Stimulated activated CD4-positive, alpha-beta T cell treated with anti-CD3 and anti-CD28 coated beads, Interleukin-12 subunit alpha, Interleukin-12 subunit beta, amount 100 ng/mL, for 48 hours (primary cell): ENCODE measurements around the gene PAX7.

Source experiments
- DNase-seq, 3 donors: peaks; one replicate each; pipeline ENCODE4 v3.0.0-alpha.2; 2020; ENCODE audit warnings: low read depth in 2 of 3, low spot score in 1 of 3

The PAX7 gene

DNA sequence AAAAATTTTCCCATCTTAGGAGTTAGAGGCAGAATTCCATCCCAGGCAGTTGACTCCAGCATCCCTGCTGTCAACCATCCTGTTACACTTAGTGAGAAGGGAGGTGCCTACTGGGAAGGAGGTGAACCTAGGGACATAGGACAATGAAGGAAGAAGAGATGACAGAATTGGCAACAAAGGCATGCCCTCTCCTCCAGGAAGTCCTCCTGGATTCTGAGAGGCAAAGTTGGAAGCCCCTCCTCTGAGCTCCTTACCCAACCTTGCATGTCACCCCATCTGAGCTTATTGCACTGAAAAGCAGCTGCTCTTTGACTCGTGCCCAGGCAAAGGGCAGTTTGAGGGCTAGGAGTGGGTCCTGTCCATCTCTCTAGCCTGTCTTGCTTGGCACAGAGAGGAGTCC, 66.9 kb downstream of the PAX7 start:
- DNase-seq: no peak

DNA sequence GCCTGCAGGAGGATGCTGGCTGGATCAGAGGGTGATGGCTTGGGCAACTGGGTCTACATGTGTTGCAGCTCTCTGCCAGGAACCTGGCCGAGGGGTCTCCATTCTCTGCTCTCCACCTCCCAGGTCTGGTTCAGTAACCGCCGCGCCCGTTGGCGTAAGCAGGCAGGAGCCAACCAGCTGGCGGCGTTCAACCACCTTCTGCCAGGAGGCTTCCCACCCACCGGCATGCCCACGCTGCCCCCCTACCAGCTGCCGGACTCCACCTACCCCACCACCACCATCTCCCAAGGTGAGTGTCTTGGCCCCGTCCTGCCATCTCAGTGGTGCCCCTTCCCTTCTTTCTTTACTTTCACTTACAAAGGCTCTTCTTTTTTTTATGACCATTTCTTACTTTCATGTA, 69.9 kb downstream of the PAX7 start:
- no peak for DNase-seq

DNA sequence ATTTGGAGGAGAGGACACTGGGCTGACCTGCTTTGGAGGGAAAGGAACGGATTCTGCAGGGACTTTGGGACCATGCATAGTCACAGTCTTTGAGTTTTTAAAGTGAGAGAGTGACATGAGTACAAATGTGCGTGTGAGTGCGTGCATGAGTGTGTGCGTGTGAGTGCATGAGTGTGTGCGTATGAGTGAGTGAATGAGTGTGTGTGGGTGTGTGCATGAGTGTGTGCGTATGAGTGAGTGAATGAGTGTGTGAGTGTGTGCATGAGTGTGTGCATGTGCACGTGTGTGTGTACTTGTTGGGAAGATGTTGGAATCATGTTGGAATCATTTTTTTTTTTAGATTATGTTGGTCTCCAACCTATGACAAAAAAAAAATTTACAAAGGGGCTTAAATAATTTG, 70.5 kb downstream of the PAX7 start:
- no peak for DNase-seq

DNA sequence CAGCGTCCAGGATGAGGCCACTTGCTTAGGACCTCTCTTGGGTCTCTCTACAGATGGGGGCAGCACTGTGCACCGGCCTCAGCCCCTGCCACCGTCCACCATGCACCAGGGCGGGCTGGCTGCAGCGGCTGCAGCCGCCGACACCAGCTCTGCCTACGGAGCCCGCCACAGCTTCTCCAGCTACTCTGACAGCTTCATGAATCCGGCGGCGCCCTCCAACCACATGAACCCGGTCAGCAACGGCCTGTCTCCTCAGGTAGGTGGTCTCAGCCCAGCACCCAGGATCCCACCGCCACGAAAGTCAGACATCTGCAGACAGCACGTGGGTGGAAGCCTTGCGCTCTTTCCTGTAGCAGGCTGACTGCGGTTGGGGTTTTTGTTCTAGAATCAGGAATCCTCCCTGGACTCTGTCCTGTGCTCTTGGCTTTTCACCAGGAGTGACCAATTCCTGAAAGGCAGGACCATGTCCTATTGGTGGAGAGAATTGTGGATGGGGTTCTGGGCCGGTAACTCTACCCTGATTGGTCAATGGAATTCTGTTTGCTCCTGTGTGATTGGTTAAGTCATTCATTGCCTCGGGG, 72.5 kb downstream of the PAX7 start:
- no peak for DNase-seq

DNA sequence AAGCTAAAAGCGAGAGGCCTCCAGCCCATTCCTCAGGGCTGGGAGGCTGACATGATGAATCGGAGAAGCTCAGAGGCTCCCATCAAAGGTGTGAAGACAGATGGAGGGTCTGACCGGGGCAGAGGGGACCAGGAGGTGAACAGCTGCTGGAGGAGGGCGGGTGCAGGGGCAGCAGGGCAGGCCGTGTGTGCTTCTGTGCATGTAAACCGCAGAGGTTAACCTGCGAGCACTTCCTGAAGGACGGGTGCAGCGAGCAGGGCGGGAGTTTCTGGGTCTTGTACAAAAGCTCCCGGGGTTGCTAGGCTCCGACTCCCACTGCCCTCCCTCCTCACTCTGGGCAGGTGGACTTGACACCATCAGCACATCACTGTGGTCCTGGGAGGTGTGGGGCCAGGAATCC, 75.2 kb downstream of the PAX7 start:
- no peak for DNase-seq

DNA sequence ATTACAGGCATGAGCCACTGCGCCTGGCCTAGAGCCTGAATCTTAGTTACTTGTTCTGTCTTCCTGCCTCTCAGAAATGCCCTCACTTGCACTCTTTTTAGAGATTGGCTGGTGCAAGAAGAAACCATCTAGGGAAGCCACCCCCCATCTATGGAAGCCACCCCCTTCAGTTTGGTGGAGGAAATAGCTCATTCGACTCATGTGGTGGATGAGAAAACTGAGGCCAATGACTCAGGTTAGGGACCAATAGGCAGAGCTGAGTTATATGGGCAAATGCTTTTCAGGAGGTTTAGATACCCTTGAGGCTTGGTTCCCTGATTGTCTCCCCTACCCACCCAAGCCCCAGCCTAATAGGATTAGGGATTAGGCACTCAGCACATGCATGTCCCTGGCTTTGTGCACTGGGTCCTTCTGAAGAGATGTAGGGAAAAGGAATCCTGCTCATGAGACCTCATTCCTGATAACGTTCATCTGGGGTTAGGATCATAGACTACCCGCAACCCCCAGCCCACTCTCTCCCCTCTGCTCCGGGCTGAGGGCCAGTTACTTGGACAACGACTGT, 77.1 kb downstream of the PAX7 start:
- DNase-seq: no peak

DNA sequence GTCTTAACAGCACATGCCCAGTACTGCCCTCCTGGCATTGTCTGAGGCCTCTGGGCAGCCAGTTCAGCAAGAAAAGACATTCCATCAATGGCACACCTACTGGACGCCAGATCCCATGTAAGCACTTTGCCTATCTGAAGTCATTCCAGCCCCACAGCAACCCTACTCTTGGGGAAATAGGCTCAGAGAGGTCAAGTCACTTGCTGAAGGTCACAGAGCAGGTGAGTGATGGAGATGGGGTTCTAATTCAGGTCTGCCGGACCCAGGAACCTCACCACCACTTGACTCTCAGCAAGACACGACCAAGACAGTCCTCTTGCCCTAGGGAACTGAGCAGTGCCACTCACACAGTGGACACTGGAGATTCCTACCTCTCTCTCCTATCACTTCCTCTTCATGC, 79.4 kb downstream of the PAX7 start:
- DNase-seq: no peak

DNA sequence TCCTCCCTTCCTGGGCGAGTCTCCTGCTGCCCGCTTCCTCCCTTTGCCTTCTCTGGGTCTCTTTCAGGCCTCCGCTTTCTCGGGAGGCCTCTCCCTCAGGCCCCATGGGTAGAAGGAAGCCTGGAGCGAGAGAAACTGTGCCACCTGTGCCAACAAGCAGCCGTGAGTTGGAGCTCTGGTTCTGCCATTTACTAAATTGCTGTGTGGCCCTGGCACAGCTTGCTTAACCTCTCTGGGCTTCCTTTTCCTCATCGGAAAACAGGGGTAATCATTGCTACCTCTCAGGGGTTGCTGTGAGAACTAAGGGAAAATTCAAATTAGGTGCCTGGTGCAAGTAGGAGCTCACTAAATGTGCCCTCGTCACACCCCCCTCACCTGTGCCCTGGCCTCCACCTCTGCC, 80.4 kb downstream of the PAX7 start:
- no peak for DNase-seq

DNA sequence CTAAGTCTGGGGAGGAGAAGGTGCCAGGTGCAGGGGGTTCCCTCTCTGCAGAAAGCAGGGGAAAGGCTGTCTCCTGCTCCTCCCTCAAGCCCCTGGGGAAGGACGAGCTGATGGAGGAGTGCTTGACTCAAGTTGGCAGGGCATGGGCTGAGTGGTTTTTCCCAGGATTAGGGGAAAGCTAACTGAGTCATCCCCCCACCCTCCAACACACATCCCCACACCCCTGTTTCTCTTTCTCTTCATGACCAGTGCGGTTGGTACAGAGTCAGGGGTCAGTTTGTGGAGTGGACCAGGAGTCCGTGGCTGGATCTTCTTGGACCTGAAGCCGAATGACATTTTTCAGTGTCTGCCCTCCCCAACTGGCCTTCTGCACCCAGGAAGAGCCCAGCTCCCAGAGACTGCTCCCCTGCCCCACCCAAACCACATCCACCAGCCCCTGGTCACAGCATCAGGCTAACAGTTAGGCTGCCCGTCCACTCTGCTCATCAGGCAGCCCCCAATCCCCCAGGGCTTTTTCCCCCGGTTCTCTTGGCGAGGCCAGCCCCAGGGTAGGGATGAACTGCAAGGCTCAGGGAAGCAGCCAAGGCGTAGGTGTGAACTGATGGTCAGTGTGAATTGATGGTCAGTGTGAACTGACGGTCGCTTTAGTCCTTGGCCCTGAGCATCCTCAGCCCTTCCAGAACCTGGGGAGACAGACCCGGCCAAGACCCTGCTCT, 81.0 kb downstream of the PAX7 start:
- no peak for DNase-seq

DNA sequence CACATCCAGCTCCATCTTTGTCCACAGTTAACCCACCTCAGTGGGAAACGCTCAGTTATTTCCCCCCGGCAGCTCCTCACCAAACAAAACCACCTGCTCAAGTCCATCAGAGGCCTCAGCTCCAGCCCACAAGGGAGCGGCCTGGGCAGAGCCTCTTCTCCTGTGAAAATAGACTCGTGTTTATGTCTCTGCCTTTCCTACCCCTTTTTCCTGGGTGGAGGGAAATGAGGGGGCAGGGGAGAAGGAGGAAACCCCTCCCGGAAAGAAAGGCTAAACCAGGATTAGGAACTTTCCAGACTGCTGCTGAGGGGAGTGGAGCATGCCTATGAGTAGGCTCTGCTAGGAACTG, 81.6 kb downstream of the PAX7 start:
- no peak for DNase-seq

DNA sequence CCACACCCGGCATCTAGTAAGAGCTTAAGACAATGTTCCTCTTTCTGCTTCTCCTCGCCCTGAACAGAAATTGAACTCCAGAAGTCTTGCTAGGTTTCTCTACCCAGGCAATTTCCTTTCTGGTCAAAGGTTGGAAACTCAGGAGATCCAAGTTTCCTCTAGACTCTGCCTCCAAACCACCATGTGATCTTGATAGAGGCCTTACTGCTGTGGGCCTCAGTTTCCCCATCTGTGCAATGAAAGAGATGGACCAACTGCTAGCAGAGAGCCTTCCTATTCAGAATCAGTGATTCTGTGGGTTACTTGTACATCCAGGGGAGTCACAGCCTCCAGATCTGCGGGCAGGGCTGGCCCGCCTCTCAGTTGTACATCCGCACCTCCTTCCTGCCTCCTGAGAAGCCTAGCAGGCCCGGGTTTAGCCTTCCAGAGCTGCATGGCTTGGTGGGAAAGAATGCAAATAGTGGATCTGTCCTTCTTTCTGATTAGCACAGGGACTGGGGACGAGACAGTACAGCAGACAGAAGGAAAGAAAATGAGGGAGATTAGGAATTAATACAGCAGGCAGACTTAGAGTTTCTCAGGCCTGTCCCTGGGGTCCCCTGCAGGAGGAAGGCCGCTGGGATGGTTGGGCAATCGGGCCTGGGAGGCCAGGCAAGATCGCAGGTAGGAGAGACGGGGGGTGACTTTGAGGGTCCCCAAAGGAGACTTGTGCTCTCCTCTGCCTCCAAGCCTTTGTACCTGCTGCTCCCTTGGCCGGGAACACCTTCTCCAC, 83.9 kb downstream of the PAX7 start:
- DNase-seq: no peak

DNA sequence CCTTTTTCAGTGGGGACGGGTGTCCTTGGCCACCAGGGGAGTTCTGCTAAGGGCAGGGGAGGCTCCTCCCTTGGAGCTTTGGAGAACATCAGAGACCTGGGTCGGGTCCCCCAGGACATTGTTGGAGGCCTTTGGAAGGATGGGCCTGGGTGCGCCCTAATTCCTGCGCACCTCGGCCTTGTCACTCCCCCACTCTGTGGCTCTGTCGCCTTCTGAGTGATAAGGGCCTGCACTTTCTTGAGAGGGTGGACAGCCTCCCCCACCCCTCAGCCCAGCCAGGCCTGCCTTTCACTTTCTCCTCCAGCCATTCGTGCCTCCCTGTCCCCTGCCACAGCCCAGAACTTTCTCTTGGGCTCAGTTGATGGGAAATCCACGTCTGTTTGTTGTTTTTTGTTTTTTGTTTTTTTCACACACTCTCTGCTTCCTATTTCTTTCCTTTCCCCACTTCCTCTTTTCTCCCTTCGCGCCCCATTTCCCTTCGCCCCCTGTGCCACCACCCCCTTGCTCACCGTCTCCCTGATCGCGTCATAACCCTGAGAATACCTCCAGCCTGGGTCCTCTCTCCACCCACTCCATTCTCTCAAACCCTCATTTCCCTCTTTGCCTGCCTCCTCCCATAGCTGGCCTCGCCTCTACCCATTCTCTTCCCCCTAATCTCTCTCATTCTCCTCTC, 85.6 kb downstream of the PAX7 start:
- DNase-seq: no peak

DNA sequence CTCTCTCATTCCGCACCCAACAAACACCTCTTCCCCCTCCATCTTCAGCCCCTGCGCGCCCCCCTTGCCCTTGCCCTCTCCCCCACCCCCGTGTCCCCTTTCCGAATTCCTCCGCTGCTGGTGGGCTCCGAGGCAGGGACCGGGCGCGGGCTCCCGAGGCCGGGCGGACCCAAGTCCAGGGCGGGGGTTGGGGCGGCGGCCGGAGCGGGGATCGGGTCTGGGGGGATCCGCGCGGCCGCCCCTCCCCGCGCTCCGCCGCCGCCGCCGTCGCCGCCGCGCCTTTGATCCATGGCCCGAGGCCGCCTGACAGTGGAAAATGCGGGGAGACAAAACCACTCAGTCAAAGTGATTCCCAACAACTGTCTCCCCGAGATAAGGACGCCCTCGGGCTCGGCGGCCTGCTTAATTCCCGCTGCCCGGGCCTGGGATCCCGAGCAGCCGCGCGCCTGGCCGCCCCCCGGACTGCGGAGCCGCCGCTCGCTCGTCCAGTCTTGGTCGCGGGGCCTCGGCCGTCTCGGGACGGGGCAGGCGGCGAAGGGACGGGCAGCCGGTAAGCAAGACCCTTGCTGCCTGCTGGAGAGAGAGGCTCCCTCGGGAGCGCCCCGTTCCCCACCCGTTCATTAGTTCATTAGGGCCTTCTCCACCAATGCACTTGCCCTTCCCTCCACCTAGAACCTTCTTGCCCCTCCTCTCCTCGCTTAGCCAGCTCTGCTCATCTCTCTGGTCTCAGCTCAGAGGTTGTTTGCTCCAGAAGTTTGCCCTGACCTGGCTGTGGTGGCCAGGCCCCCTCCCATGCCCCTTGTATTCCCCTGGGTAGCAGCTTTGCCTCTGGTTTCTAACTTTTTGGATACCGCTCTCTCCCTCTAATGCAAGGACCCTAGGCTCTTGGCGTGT, 86.4 kb downstream of the PAX7 start:
- no peak for DNase-seq

DNA sequence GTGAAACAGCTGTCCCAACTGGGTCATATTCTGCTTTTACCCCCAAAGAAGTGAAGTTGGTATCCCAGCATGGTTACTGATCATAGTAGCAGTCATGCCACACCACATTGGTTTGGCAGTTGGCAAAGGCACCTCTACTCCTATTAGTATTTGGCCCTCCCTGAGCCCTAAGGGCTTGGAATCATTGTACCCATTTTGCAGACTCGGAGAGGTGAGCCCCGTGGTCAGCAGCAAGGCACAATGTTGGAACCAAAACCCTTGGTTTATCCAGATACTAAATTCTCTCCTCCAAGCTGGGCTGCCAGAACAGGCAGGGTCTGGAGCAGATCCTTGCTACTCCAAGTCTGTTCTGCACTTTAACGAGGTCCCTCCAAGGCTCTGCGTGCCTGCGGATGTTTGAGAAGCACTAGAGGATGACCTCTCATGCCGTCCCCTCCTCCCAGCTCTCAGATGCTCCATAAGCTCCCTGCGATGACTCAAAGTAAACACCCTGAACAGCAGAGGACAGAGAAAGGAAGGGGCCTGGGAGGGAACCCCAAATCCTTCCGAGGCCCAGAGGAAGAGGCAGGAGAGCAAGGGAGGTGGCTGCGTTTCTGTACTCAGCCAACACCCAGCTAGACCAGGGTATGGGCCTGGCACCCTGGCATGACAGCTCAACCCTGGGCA, 89.3 kb downstream of the PAX7 start:
- DNase-seq: no peak

DNA sequence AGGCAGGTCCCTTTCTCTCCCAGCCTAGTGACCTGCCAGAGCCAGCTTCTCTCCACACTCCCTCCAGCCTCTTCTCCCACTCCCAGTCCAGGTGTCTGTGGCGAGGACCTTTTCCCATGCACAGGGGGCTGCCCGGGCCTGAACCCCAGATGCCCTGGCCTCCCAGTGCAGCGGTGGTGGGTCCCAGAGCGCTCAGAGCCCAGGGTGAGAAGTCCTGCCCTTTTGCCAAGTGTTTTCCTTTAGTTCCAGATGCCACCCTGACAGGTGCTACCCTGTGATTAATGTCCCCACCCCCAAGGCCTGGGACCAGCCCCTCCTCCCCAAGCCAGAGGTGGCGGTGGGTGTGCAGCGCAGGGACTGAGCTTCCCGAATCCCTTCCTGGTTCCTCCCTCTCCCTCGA, 90.4 kb downstream of the PAX7 start:
- DNase-seq: no peak

DNA sequence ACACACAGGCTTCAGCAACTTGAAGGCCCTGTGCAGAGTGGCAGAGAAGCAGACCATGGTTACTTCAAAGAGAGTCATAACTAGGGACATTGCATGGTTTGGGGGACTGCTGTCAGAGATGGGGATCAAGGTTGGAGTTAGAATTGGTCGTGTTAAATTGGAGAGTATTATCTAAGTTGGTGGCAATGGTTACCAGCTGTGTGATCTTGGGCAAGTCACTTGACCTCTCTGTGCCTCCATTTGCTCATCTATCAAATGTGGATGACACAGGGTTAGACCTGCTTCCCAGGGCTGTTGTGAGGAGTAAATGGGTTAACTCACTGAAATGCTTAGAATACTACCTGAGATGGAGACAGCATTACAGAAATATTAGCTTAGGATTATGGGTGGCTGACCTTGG, 91.1 kb downstream of the PAX7 start:
- no peak for DNase-seq

DNA sequence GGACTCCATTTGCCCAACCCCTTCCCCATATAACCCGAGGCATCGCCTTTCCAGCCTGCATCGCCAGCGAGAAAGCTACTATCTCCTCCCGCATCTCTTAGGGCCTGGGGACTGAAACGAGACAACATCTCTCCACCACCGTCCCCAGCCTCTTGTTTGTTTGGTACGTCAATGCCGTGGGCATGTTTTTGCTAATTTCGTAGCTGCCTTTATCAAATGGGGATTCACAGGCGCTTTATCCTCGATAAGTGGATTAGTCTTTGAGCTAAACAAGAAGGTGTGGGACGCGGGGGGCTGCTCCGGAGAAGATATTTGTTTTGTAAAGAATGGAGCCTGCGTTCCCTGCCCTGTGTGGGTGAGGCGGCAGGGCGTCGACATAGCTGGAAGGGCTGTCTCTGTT, 91.6 kb downstream of the PAX7 start:
- no peak for DNase-seq

DNA sequence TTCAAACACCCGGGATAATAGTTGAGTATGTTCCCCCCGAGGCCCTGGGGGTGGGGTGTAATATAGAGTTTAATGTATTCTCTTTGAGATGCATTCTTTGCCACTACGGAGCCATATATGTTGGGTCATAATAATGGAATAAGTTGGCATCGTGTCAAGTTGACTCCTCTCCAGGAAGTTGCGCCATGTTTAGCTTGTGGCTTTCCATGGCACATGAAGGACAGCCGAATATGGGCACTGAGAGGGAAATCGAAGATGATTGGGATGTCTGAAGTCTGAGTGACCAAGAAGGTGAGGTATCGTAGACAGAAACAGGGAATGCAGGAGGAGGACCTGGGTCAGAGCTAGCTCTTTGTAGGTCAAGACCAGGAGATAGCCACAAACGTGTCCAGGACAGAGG, 92.6 kb downstream of the PAX7 start:
- DNase-seq: no peak

DNA sequence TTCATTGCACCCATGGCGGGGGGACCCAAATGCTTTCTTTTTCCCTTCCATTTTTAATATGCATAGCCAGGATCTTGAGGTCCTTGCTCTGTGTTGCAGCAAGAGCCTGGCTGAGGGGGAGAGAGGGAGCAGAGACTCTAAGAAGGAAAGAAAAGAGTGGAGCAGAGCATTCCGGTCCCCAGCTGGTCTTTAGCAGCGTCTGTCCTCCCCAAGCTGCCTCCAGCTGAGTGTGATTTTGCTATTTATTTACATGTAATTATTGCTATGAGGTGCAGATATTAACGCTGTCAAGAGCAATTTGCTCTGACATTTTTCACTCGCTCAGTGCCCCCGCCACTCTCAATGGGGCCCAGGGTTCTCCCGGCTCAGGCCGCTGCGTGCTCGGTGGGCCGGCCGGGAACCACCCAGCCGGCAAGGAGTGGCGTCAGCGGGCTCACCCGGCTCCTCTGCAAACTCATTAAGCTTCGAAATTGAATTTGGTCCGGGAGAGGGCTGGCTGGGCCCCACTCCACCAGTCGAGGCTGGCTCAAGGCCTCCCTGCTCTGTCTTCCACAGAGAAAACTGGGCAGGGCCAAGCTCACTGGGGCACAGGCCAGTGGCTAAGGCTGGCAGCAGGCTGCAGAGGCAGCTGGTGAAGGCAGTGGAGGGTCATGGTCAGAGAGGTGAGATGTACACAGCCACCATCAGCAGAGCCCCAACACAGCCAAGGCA, 93.2 kb downstream of the PAX7 start:
- no peak for DNase-seq

DNA sequence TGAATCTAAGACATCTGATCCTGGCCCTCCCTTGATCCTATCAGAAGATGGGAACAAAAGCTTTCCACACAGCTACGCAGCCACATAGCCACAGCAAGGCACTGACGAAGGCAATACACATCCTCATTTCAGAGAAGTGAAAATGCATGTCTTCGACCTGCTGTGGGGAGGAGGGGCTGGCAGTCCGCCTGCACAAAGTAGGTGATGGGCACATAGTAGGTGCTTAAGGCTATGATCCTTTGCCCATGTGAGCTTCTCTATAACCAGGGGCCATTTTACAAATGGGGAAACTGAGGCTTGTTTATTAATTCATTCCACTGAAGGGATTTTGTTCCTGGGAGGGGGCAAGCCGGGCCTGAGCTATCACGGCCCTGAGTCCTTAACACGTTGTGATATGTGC, 94.2 kb downstream of the PAX7 start:
- no peak for DNase-seq
